ENCODE results near the gene SERPINB11.

GRCh38 chr18:63686871-63687270 is 15.9 kb upstream of the SERPINB11 start:
- TF ChIP-seq CTCF (IDR thresholded peaks at IDR 0.05; ENCODE audit: low read length), result no peak
- no peak for TF ChIP-seq EZH2 (IDR thresholded peaks at IDR 0.05; ENCODE audit: borderline replicate concordance, low read length)
